ENCODE results near the gene ANGPTL4.

- no peak for TF ChIP-seq CTCF (IDR thresholded peaks at IDR 0.05)
- TF ChIP-seq ZNF302 (CRISPR knock-in tag; IDR thresholded peaks at IDR 0.05), result no peak
- no peak for TF ChIP-seq MAFK (IDR thresholded peaks at IDR 0.05; ENCODE audit: partially characterized antibody)
- TF ChIP-seq NPAS2 (CRISPR knock-in tag; IDR thresholded peaks at IDR 0.05; ENCODE audit: borderline replicate concordance), result no peak
- no peak for TF ChIP-seq ATOH8 (CRISPR knock-in tag; IDR thresholded peaks at IDR 0.05; ENCODE audit: low read depth)
- TF ChIP-seq JUNB (IDR thresholded peaks at IDR 0.05), result no peak
- TF ChIP-seq RAD21 (conservative IDR thresholded peaks at IDR 0.05 in 1 of 2, IDR thresholded peaks at IDR 0.05 in 1 of 2), result no peak
- TF ChIP-seq MYC (IDR thresholded peaks at IDR 0.05; ENCODE audit: borderline replicate concordance, low read length), result no peak
- TF ChIP-seq RNF2 (IDR thresholded peaks at IDR 0.05; ENCODE audit: borderline replicate concordance, low read depth), result no peak
- no peak for TF ChIP-seq BHLHE40 (IDR thresholded peaks at IDR 0.05; ENCODE audit: low read depth, low read length)
- no peak for TF ChIP-seq CHD4 (IDR thresholded peaks at IDR 0.05; ENCODE audit: borderline replicate concordance)
- TF ChIP-seq KDM5A (IDR thresholded peaks at IDR 0.05), result no peak
- no peak for TF ChIP-seq SMC3 (IDR thresholded peaks at IDR 0.05)
Observed at GRCh38 chr19:8395621-8396082, 31.7 kb downstream of the ANGPTL4 start.

Data from A549 (cell line).